ENCODE data around the gene KCNJ10.

KCNJ10 gene

DNA sequence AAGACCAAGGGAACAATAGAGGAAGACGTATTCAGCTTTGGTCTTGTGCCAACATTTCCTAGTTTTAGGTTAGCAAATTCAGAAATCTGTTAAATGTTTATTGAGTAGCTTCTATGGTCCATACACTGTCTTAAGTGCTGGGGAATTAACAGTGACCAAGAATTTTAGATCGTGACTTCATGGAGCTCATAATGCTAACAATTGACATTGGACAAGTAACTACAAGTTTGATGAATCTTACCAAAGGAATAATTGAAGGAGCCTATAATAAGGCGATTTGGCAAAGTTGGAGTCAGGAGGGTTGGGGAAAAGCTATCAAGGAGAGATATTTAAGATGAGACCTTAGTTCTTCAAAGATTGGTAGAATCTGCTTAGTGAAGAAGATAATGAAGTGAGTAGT, 114.5 kb downstream of the KCNJ10 start:
- DNase-seq: no peak

DNA sequence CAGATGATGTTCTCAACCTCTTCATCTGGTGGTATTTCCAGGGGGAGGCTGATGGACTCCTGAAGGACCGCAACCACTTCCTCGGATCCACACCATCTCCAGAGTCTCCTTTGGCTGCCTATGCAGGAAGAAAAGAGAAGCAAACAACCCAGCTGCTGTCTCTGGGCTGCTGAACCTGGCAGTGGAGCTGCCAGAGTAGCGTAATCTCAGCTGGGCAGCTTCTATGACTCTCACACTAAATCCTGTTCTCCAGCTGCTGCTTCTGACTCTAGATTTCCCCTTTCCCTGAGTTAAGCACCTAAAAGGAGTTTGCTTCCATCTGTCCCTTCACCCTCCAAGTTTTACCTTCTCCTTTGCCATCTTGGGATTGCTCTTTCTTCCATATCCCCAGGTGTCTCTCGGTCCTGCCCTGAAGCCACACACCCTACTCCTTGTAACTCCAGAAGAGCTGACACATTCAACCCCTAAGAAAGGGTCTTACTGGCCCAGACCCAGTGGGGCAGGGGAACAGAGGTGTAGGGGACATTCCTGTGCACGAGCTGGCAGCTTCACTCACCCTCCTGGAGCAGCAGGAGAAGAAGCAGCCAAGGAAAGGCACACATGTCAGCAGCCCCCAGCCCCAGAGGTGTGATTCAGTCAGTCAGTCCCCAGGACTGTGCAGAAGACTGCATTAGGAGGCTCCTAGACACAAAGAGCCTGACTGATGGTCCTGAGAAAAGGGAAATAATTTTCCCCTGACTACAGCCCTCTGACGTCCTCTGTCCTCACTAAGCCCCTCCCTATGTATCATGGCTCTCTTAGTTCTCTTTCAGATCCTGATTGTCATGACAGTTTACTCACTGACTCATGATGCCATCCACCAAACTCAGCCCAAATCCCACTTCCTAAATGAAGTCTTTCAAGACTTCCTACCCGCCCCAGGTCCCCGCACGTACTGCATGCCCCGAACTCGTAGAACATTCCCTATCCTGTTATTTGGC, 116.1 kb downstream of the KCNJ10 start, which contains the start of gene SLAMF9:
TSS of gene SLAMF9 (minus strand) at position 702 of the 980 bp plus-strand sequence. CDS start at position 602, 100 bp downstream.
- no peak for DNase-seq

DNA sequence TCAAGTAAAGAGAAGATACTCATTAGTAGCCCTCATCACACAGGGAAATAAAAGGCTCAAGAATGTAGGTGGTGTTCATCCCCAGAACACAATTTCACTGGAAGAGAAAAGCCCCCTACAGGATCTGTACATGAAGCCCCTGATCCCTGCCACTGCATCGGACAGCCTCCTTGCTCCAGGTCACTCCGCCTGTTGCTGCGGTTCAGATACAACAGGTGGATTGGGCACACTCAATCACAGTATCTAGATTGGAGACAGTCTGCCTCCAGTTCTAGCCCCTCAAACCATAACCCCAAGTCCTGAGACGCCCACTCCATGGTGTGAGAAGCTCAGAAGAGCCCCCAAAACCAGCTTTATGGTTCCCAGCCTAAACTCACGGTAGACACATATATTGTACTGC, 117.0 kb downstream of the KCNJ10 start:
- DNase-seq: no peak

DNA sequence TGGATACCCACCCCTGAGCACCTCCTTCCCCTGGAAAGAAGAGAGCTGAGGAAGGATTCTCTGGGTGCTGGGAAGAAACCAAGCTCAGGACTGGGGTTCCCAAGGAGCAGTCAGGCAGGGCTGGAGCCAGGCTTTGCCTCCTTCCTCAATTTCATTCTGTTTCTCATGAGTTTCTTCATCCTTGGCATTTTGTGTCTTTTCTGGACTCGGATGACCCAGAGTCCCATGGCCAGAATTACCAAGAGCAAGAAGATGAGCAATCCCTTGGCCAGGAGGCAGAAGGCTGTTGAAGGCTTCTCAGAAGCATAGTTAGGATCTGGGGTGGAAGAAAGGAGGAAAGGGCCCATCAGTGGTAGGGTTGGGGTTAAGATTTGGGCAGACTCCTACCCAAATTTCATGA, 118.4 kb downstream of the KCNJ10 start:
- DNase-seq: no peak

DNA sequence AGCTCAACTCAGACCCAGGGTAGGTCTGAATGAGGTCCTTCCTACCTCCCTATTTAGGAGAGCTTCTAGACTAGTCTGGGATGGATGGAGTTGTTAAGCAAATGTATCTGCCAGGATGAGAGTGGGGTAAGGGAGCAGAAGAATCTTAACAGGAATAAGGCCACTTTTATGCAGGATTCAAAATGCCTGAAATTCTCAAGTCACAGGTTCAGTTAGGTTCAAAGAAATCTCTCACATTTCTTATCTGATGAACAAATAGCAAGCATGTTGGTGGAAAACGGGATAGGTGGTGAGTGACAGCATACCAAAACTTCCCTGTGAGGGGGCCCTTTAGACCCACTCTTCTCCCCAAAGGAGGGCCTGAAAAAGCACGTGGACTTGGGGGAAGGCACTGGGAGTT, 118.9 kb downstream of the KCNJ10 start:
- no peak for DNase-seq

DNA sequence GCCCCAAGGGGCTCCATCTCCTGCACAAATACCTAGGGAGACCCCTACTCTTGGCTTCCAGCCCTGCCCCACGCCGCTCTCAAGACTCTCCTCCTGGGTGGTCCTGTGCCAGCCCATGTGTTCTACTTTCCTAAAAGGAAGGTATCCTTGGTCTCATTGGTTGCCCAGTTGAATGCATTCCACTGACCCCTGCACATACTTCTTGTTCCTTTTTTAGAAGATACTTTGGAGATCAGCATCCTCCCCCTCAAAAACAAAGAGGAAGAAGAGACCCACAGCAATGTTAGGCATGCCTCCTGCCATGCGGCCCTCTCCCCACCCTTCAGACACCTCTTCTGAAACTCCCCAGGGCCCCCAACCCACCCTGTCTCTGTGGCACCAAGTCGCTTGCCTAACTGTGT, 120.0 kb downstream of the KCNJ10 start:
- no peak for DNase-seq

DNA sequence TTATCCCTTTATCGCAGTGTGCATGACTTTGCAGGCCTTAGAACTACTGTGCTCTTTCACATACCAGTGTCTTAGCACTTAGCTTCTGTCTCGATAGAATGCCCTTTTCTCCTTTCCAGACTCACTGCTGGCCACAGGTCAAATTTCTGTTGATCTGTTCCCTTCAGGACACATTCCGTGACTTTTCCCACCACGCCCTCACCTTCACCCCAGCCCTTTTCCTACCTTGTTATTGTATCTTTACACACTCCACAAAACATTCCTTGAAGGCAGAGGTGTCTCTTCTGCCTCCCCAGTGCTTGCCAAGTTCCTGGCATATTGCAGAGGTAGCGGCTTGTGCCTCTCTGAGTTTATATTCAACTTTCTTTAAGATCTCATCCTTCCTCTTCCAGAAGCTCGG, 120.8 kb downstream of the KCNJ10 start:
- no peak for DNase-seq
